CD4-positive, alpha-beta T cell treated with Interleukin-2 at 100 ng/mL for 4 hours (primary cell): Measurements from ENCODE around the gene TRIM25.

Source experiments
- DNase-seq: peaks from one replicate; pipeline ENCODE4 v3.0.0-alpha.2; 2020; ENCODE audit warnings: low spot score

The TRIM25 gene

GRCh38 chr17:56926704-56927103 is 12.9 kb upstream of the TRIM25 start:
- DNase-seq, result no peak

GRCh38 chr17:56926270-56926669 is 12.4 kb upstream of the TRIM25 start:
- DNase-seq, result no peak

GRCh38 chr17:56925088-56925487 is 11.2 kb upstream of the TRIM25 start:
- no peak for DNase-seq

- no peak for DNase-seq
These were observed 5.9 kb upstream of the TRIM25 start for GRCh38 chr17:56919717-56920116.

- DNase-seq, result peak; percentile 20
These were observed 5.1 kb upstream of the TRIM25 start for GRCh38 chr17:56918916-56919315.

- no peak for DNase-seq
These were observed 3.9 kb upstream of the TRIM25 start for GRCh38 chr17:56917559-56918296.

- DNase-seq, result no peak
These were observed 878 bp upstream of the TRIM25 start for GRCh38 chr17:56914581-56915273.

GRCh38 chr17:56913353-56913866 is 439 bp downstream of the TRIM25 start:
- no peak for DNase-seq

- DNase-seq, result no peak
These were observed 893 bp downstream of the TRIM25 start for GRCh38 chr17:56913000-56913311.

GRCh38 chr17:56912105-56912999 is 1.5 kb downstream of the TRIM25 start:
- no peak for DNase-seq

GRCh38 chr17:56910509-56911235 is 3.2 kb downstream of the TRIM25 start:
- no peak for DNase-seq

- no peak for DNase-seq
These were observed 3.9 kb downstream of the TRIM25 start for GRCh38 chr17:56909742-56910508.

- peak; percentile 52 for DNase-seq
These were observed 5.8 kb downstream of the TRIM25 start for GRCh38 chr17:56908001-56908542.

- DNase-seq, result no peak
These were observed 10.3 kb downstream of the TRIM25 start for GRCh38 chr17:56903560-56903959.

GRCh38 chr17:56902348-56902747 is 11.5 kb downstream of the TRIM25 start:
- no peak for DNase-seq

- no peak for DNase-seq
These were observed 14.4 kb downstream of the TRIM25 start for GRCh38 chr17:56899403-56899802.

- DNase-seq, result no peak
These were observed 15.0 kb downstream of the TRIM25 start for GRCh38 chr17:56898874-56899273.

- no peak for DNase-seq
These were observed 16.0 kb downstream of the TRIM25 start for GRCh38 chr17:56897646-56898424.

- DNase-seq, result no peak
These were observed 16.9 kb downstream of the TRIM25 start for GRCh38 chr17:56896968-56897359.
